Cardiac muscle cell (in vitro differentiated cells and primary cell): ENCODE measurements around the gene PARP8. TPM values are rescaled to one million over a fixed set of nuclear protein-coding genes. Genes with fewer than 3 reads are reported as not detected.
A peak's percentile ranks its signal among the peaks of the same experiment; 100 is the strongest.

Experiments used
- DNase-seq, 2 donors: peaks; one replicate each; pipeline versions ENCODE4 v3.0.0 to v3.0.0-alpha.2; 2010 to 2017; ENCODE audit warnings: low read depth in 1 of 2, low spot score in 1 of 2
- H3K27ac ChIP-seq: fragments of 200-600 bp; sonication (generic); 2 replicates; pipeline ENCODE4 v1.5.1; 2016
- H3K27me3 ChIP-seq: fragments of 200-600 bp; sonication (generic); 2 replicates; pipeline ENCODE4 v1.6.0; 2016; ENCODE audit warnings: control low read depth
- H3K36me3 ChIP-seq: fragments of 200-600 bp; sonication (generic); 2 replicates; pipeline ENCODE4 v1.5.1; 2016; ENCODE audit warnings: control low read depth
- H3K4me1 ChIP-seq: fragments of 200-600 bp; sonication (generic); 2 replicates; pipeline ENCODE4 v1.8.1; 2017; ENCODE audit warnings: low read depth, mild to moderate bottlenecking, mixed run types
- H3K4me3 ChIP-seq: fragments of 200-600 bp; sonication (generic); 2 replicates; pipeline ENCODE4 v1.5.1; 2016; ENCODE audit warnings: mild to moderate bottlenecking
- H3K9me3 ChIP-seq: fragments of 200-600 bp; sonication (generic); 2 replicates; pipeline ENCODE4 v1.5.1; 2017; ENCODE audit warnings: low read depth, mild to moderate bottlenecking, control low read depth
- polyA plus RNA-seq: library from polyadenylated mRNA; unstranded; fragments of >200 nt; fragmentation: Nextera tagmentation; extraction: Ambion mirVana; gene quantifications from 2 replicates; pipeline ENCODE4 v1.2.1, GENCODE V29; 2016
- total RNA-seq: library from RNA; depleted of rRNA; stranded (reverse); fragments of >200 nt; gene quantifications from 2 replicates; pipeline ENCODE4 v1.2.3, GENCODE V29; 2016
- TF ChIP-seq, protein P1 (sequence below): IDR thresholded peaks from 2 replicates; pipeline ENCODE4 v1.5.1; 2012; ENCODE audit warnings: low read depth, mild to moderate bottlenecking, low read length

The PARP8 gene
- total and polyA plus RNA-seq, 2 experiments from 2014 or later, result 18.2 to 19.8 TPM

DNA sequence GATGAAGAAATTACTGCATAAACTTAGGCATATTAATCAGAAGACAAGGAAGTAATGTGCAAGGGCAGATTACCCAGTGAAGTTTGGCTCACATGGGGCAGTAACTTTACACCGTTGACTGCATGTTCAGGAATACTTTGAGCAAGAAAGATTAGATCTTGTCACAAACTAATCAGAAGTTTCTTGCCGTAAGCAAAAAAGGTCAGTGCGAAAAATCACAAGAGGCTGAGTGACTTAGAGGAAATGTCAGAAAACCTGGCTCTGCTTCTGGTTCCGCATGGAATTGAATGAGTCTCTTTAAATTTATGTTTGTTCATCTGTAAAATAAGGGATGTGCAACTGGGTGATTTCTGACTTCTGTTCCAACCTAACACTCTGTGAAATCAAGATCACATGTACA lies 64.4 kb downstream of the PARP8 start:
- no peaks in the 10 kb centered on the region for H3K36me3 ChIP-seq
- H3K27me3 ChIP-seq, result no peaks in the 10 kb centered on the region
- TF ChIP-seq, protein P1, sequence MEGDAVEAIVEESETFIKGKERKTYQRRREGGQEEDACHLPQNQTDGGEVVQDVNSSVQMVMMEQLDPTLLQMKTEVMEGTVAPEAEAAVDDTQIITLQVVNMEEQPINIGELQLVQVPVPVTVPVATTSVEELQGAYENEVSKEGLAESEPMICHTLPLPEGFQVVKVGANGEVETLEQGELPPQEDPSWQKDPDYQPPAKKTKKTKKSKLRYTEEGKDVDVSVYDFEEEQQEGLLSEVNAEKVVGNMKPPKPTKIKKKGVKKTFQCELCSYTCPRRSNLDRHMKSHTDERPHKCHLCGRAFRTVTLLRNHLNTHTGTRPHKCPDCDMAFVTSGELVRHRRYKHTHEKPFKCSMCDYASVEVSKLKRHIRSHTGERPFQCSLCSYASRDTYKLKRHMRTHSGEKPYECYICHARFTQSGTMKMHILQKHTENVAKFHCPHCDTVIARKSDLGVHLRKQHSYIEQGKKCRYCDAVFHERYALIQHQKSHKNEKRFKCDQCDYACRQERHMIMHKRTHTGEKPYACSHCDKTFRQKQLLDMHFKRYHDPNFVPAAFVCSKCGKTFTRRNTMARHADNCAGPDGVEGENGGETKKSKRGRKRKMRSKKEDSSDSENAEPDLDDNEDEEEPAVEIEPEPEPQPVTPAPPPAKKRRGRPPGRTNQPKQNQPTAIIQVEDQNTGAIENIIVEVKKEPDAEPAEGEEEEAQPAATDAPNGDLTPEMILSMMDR, result no peak
- no peak overlapping the region for H3K27ac ChIP-seq
- H3K4me3 ChIP-seq, result no peak overlapping the region
- peaks cover 7% of the 10 kb centered on the region for H3K4me1 ChIP-seq
- no peak for DNase-seq
- H3K9me3 ChIP-seq, result no peaks in the 10 kb centered on the region

- Histone ChIP-seq H3K9me3 (no peaks in the 10 kb centered on the region), H3K4me1 (peaks cover 7% of the 10 kb centered on the region)
- TF ChIP-seq, protein P1, result no peak
These were observed 67.3 kb downstream of the PARP8 start for GRCh38 chr5:50733741-50734140.

GRCh38 chr5:50738864-50739263 lies 72.4 kb downstream of the PARP8 start:
- no peak for DNase-seq
- no peak overlapping the region for H3K4me3 ChIP-seq
- TF ChIP-seq, protein P1, result no peak
- no peaks in the 10 kb centered on the region for H3K9me3 ChIP-seq
- H3K27ac ChIP-seq, result no peak overlapping the region
- no peaks in the 10 kb centered on the region for H3K27me3 ChIP-seq
- no peaks in the 10 kb centered on the region for H3K4me1 ChIP-seq
- no peaks in the 10 kb centered on the region for H3K36me3 ChIP-seq

More at GRCh38 chr5:50733741-50734140, 67.3 kb downstream of the PARP8 start:
- Histone ChIP-seq H3K36me3 (no peaks in the 10 kb centered on the region), H3K27me3 (no peaks in the 10 kb centered on the region), H3K27ac (no peak overlapping the region), H3K4me3 (no peak overlapping the region)
- no peak for DNase-seq

DNA sequence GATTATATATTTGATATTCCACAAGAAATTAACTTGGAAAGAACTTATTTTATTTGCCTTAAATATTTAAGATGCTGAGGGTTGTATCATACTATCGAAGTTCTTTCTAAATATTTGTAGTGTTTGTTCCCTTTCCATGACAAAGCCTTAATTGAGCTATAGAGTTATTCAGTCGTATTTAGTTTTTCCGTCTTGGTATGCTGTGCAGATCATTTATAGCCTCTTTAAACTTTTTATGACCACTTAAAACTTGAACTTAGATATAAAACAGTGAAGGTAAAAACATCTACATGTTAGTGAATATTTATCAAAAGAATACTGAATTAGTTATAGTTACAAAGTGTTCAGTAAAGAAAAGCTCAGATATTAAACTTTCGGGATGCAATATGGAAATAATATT lies 74.4 kb downstream of the PARP8 start:
- Histone ChIP-seq H3K4me3 (no peak overlapping the region), H3K27ac (no peak overlapping the region), H3K36me3 (no peaks in the 10 kb centered on the region), H3K9me3 (no peaks in the 10 kb centered on the region), H3K27me3 (no peaks in the 10 kb centered on the region), H3K4me1 (no peaks in the 10 kb centered on the region)
- DNase-seq, result no peak
- TF ChIP-seq, protein P1, result no peak

- Histone ChIP-seq H3K4me1 (no peaks in the 10 kb centered on the region), H3K27me3 (no peaks in the 10 kb centered on the region), H3K36me3 (no peaks in the 10 kb centered on the region), H3K4me3 (no peak overlapping the region), H3K27ac (no peak overlapping the region), H3K9me3 (no peaks in the 10 kb centered on the region)
- DNase-seq, result peak in 1 of 2 donors; percentile 18
- TF ChIP-seq, protein P1, result no peak
These were observed 78.3 kb downstream of the PARP8 start for GRCh38 chr5:50744776-50745175.
